Esophagus muscularis mucosa (tissue), 4 donors: Measurements from ENCODE around the gene PTGES. TPM values are rescaled to one million over a fixed set of nuclear protein-coding genes. Genes with fewer than 3 reads are reported as not detected.
A peak's percentile ranks its signal among the peaks of the same experiment; 100 is the strongest.
"Not testable (repeated sequence)": the region's sequence is repeated elsewhere in the genome, so short reads cannot be mapped to it uniquely, and the experiment has no call there.

Experiments
- DNase-seq: peaks from one replicate; pipeline ENCODE4 v3.0.0-alpha.2; 2017; ENCODE audit errors: extremely low spot score
- H3K27ac ChIP-seq, 4 donors: fragments of 200-600 bp; sonication (generic); replicated peaks in 1 of 4; 1 replicate in 3 of 4; 2 replicates in 1 of 4; pipeline ENCODE4 v1.5.1; 2016 to 2019; ENCODE audit warnings: mild to moderate bottlenecking in 1 of 4
- H3K27me3 ChIP-seq, 4 donors: fragments of 200-600 bp; sonication (generic); one replicate each; pipeline versions ENCODE4 v1.5.1 to v1.6.0; 2016 to 2019
- H3K36me3 ChIP-seq, 4 donors: fragments of 200-600 bp; sonication (generic); one replicate each; pipeline ENCODE4 v1.5.1; 2016 to 2019
- H3K4me1 ChIP-seq, 4 donors: fragments of 200-600 bp; sonication (generic); one replicate each; pipeline ENCODE4 v1.5.1; 2016 to 2019
- H3K4me3 ChIP-seq, 4 donors: fragments of 200-600 bp; sonication (generic); 1 replicate in 2 of 4; 2 replicates in 2 of 4; pipeline ENCODE4 v1.5.1; 2016 to 2019; ENCODE audit warnings: mild to moderate bottlenecking in 4 of 4, moderate library complexity in 1 of 4
- H3K9me3 ChIP-seq, 4 donors: fragments of 200-600 bp; sonication (generic); 1 replicate in 3 of 4; 2 replicates in 1 of 4; pipeline ENCODE4 v1.5.1; 2016 to 2019
- EP300 ChIP-seq: sonication (generic); formaldehyde crosslinking; IDR thresholded peaks from one replicate; pipeline ENCODE4 v1.6.1; 2017; ENCODE audit warnings: antibody characterized with exemption
- POLR2A ChIP-seq: fragments of 450-650 bp; IDR thresholded peaks from one replicate; pipeline ENCODE4 v1.6.1; 2017; ENCODE audit warnings: antibody characterized with exemption, moderate library complexity, mild to moderate bottlenecking, low read depth
- POLR2AphosphoS5 ChIP-seq, 2 donors: sonication (generic); formaldehyde crosslinking; IDR thresholded peaks; one replicate each; pipeline ENCODE4 v1.6.1; 2017; ENCODE audit warnings: antibody characterized with exemption in 2 of 2
- WGBS: methylation state at CpG from one replicate; pipeline ENCODE4 v1.1.5; 2018; 5-methylcytosine and 5-hydroxymethylcytosine counted together
- intact Hi-C: fragments of 100-400 bp; cut with DNase I; formaldehyde crosslinking; loops from one replicate; pipeline ENCODE4 v1.15.1; 2023
- total RNA-seq, 4 donors: library from RNA; depleted of rRNA; stranded (reverse); fragments of >200 nt; gene quantifications; one replicate each; pipeline versions ENCODE4 v1.1.0 to v1.2.1, GENCODE V29; 2016
- TF ChIP-seq, protein P1 (sequence below), 3 experiments: fragments of 200-600 bp in 2 of 3; fragments of 450-650 bp in 1 of 3; sonication (generic) in 2 of 3; IDR thresholded peaks; one replicate each; pipeline ENCODE4 v1.5.1; 2017 to 2019; ENCODE audit warnings: antibody characterized with exemption in 3 of 3, mild to moderate bottlenecking in 2 of 3, moderate library complexity in 1 of 3

The PTGES gene
- total RNA-seq, 4 donors from 2014 or later = 1.7 to 4.6 (median 4.3) TPM

DNA sequence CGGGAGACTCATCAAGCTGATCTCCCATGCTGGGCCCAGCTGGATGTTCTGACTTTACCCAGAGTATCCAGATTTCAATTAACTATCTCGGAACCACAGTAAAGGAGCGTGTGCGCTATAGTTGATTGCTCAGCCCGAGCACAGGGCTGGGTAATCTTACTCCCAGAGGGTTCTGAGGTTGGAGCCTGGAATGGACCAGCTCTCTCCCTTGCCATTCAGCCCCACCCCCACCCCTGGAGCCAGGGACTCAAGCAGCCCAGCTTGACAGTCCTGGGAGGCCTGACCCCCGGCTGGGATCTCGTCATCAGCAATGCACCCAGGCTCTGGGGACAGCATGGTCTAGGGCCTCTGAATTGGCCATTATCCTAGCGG, 23.7 kb upstream of the PTGES start:
- WGBS = 67% methylated on average over 5 of the region's 8 CpGs
- H3K4me3 ChIP-seq = peak overlapping the region in 2 of 4 donors; percentile 1 to 32

DNA sequence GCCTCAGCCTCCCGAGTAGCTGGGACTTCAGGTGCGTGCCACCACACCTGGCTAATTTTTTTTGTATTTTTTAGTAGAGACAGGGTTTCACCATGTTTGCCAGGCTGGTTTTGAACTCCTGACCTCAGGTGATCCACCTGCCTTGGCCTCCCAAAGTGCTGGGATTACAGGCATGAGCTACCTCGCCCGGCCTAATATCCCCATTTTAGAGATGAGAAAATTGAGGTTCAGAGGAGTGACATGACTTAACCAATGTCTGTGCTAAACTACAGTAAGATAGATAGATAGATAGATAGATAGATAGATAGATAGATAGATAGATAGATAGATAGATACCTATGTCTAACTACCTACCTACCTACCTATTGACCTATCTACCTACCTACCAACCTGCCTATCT, 23.3 kb upstream of the PTGES start:
- Histone ChIP-seq H3K4me1 (peaks cover 7 to 19% (median 17%) of the 10 kb centered on the region in 4 donors), H3K27ac (peak overlapping the region in 1 of 4 donors; percentile 36)
- DNase-seq, H3K9me3 ChIP-seq, H3K27me3 ChIP-seq, intact Hi-C loops, H3K4me3 ChIP-seq, H3K36me3 ChIP-seq: not testable (repeated sequence)
- WGBS = 90% methylated on average over 4 of the region's 4 CpGs

More for the DNA sequence above, 23.7 kb upstream of the PTGES start:
- Histone ChIP-seq H3K9me3 (no peaks in the 10 kb centered on the region), H3K27me3 (no peaks in the 10 kb centered on the region), H3K27ac (peak overlapping the region; percentile 36 to 71 (median 60)), H3K4me1 (peaks cover 7 to 19% (median 17%) of the 10 kb centered on the region in 4 donors), H3K36me3 (no peaks in the 10 kb centered on the region)
- intact Hi-C loops = no loop called here
- TF ChIP-seq, protein P1, sequence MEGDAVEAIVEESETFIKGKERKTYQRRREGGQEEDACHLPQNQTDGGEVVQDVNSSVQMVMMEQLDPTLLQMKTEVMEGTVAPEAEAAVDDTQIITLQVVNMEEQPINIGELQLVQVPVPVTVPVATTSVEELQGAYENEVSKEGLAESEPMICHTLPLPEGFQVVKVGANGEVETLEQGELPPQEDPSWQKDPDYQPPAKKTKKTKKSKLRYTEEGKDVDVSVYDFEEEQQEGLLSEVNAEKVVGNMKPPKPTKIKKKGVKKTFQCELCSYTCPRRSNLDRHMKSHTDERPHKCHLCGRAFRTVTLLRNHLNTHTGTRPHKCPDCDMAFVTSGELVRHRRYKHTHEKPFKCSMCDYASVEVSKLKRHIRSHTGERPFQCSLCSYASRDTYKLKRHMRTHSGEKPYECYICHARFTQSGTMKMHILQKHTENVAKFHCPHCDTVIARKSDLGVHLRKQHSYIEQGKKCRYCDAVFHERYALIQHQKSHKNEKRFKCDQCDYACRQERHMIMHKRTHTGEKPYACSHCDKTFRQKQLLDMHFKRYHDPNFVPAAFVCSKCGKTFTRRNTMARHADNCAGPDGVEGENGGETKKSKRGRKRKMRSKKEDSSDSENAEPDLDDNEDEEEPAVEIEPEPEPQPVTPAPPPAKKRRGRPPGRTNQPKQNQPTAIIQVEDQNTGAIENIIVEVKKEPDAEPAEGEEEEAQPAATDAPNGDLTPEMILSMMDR (IDR thresholded peaks at IDR 0.05) = no peak
- TF ChIP-seq POLR2AphosphoS5 (IDR thresholded peaks at IDR 0.05) = no peak
- TF ChIP-seq POLR2A = no peak
- no peak for TF ChIP-seq EP300
- DNase-seq = no peak

DNA sequence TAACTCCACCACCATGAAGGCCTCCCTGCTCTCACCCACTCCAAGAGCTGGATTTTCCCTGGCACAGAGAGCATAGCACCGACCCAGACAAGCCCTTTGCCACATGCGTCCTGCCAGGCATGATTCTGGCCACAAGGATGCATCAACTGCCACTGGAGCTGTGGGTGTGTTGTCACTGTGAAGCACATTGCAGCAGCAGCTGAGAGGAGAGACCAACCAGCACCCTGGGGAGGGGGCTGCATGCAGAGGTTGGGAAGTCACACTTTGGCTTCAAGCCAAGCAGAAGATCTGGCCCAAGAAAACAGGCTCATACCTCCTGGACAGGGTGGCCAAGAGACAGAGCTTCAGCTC, 22.6 kb upstream of the PTGES start:
- DNase-seq = no peak
- TF ChIP-seq POLR2AphosphoS5 (IDR thresholded peaks at IDR 0.05) = no peak
- no peak for TF ChIP-seq POLR2A
- TF ChIP-seq, protein P1 (IDR thresholded peaks at IDR 0.05) = no peak
- no peak for TF ChIP-seq EP300
- Histone ChIP-seq H3K27me3 (no peaks in the 10 kb centered on the region), H3K36me3 (no peaks in the 10 kb centered on the region), H3K9me3 (no peaks in the 10 kb centered on the region), H3K4me3 (no peak overlapping the region), H3K4me1 (peaks cover 7 to 19% (median 17%) of the 10 kb centered on the region in 4 donors), H3K27ac (no peak overlapping the region)
- intact Hi-C loops = no loop called here
- WGBS = 62% methylated on average over 2 of the region's 2 CpGs

DNA sequence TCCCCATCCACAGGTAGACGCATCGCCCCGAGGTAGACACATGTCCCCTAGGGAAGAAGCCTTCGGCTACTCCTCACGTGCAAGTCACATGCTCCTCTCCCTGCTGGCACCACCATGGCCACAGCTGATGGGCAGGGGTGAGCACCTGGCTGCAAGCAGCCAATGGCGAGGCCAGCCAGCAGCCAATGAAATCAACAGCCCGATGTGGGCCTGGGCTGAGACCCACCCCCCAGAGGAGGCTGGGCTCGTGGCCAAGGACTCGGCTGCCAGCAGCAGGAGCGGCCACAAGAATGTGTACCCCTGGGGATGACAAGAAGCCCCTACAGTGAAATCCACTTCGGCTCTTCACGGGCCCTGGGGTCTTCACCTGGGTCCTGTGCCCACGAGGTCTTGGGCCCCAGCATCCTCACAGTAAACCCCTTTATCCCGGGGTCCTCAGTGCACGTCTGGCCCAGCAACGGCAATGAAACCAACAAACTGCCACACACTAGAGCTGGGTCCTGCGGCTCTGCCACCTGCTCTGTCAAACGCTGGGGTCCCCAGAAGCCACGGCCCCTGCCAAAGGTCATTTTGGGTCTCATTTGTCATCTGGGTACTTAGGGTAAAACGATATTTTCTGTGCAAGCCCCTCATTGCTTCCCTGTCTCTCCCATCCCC, 22.1 kb upstream of the PTGES start:
- Histone ChIP-seq H3K27ac (no peak overlapping the region), H3K9me3 (no peaks in the 10 kb centered on the region), H3K4me1 (peaks cover 7 to 19% (median 17%) of the 10 kb centered on the region in 4 donors), H3K36me3 (no peaks in the 10 kb centered on the region), H3K4me3 (no peak overlapping the region), H3K27me3 (no peaks in the 10 kb centered on the region)
- intact Hi-C loops = no loop called here
- no peak for DNase-seq
- TF ChIP-seq POLR2A (no peak), EP300 (no peak)
- 64% methylated on average over 18 of the region's 20 CpGs for WGBS

DNA sequence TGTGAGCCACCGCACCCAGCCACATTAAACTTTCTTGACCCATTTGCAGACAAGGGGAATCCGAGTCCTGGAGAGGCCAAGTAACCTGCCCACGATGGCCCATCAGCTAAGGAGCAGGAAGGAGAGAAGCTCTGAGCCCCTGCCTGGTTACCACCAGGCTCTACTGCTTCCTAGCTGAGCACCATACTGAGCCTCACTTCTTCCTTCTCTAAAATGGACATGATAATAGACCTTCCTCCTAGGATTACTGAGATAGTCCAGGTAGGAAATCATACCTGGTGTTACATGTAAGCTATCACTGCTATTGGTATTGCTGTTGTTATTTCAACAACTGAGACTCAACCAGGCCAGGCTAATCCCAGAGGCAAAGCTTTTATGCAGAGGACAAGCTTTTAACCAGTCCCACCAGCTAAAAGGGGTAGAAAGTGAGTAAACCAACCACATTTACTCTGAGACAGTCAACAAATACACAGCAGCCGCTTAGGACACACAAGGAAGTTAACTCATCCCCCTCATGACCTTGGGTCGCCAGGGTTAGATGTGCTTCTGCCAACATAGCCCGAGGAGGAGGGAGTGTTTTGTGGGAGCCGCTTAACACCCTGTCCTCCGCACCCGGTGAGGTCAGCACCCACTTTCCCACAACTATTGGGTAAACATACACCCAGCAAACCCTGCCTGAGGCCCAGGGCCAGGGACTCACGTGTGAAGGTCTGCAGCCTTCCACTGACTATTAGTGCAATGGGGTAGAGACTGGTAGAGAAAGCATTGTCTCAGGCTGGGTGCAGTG, 20.6 kb upstream of the PTGES start:
- WGBS = 83% methylated on average over 10 of the region's 10 CpGs
- H3K36me3 ChIP-seq = no peaks in the 10 kb centered on the region
- no peaks in the 10 kb centered on the region for H3K27me3 ChIP-seq
- intact Hi-C loops = no loop called here
- TF ChIP-seq POLR2A = no peak
- TF ChIP-seq, protein P1 (IDR thresholded peaks at IDR 0.05) = no peak
- TF ChIP-seq POLR2AphosphoS5 (IDR thresholded peaks at IDR 0.05) = no peak
- no peak for TF ChIP-seq EP300
- peaks cover 7 to 19% (median 17%) of the 10 kb centered on the region in 4 donors for H3K4me1 ChIP-seq
- no peak overlapping the region for H3K27ac ChIP-seq
- H3K4me3 ChIP-seq = no peak overlapping the region
- no peaks in the 10 kb centered on the region for H3K9me3 ChIP-seq
- no peak for DNase-seq
